HEK293T (cell line): ENCODE measurements around the gene STK33.

Experiments
- ARNT ChIP-seq: fragments of 450-650 bp; IDR thresholded peaks from 2 replicates; pipeline ENCODE4 v1.6.1; 2017; ENCODE audit warnings: mild to moderate bottlenecking
- BHLHE40 ChIP-seq: fragments of 450-650 bp; IDR thresholded peaks from 2 replicates; pipeline ENCODE4 v1.6.1; 2016; ENCODE audit warnings: mild to moderate bottlenecking, moderate library complexity, borderline replicate concordance
- ELF4 ChIP-seq: fragments of 450-650 bp; IDR thresholded peaks from 2 replicates; pipeline ENCODE4 v1.6.1; 2017; ENCODE audit warnings: antibody characterized with exemption
- FOXA1 ChIP-seq: fragments of 450-650 bp; IDR thresholded peaks from 2 replicates; pipeline ENCODE4 v1.6.1; 2016; ENCODE audit warnings: mild to moderate bottlenecking
- FOXK2 ChIP-seq: fragments of 450-650 bp; IDR thresholded peaks from 2 replicates; pipeline ENCODE4 v1.6.1; 2016; ENCODE audit warnings: mild to moderate bottlenecking
- FOXM1 ChIP-seq: fragments of 450-650 bp; IDR thresholded peaks from 2 replicates; pipeline ENCODE4 v1.6.1; 2017; ENCODE audit warnings: mild to moderate bottlenecking, borderline replicate concordance
- HDGF ChIP-seq: fragments of 450-650 bp; IDR thresholded peaks from 2 replicates; pipeline ENCODE4 v1.6.1; 2017; ENCODE audit warnings: antibody characterized with exemption, borderline replicate concordance
- PKNOX1 ChIP-seq: fragments of 450-650 bp; IDR thresholded peaks from 2 replicates; pipeline ENCODE4 v1.6.1; 2016
- SP1 ChIP-seq: fragments of 450-650 bp; IDR thresholded peaks from 2 replicates; pipeline ENCODE4 v1.6.1; 2017
- SUZ12 ChIP-seq: fragments of 450-650 bp; IDR thresholded peaks from 2 replicates; pipeline ENCODE4 v1.6.1; 2016; ENCODE audit warnings: mild to moderate bottlenecking
- TARDBP ChIP-seq: fragments of 450-650 bp; IDR thresholded peaks from 2 replicates; pipeline ENCODE4 v1.6.1; 2016
- ZNF384 ChIP-seq: fragments of 450-650 bp; IDR thresholded peaks from 2 replicates; pipeline ENCODE4 v1.6.1; 2016

- TF ChIP-seq ELF4 (no peak), HDGF (no peak), FOXM1 (no peak), SUZ12 (no peak), ARNT (no peak), FOXK2 (no peak), SP1 (no peak), ZNF384 (no peak), TARDBP (no peak), BHLHE40 (no peak), FOXA1 (no peak), PKNOX1 (no peak)
Observed at GRCh38 chr11:8442301-8442700, 151.7 kb downstream of the STK33 start.
